ENCODE data around the gene MTFR1L.

MTFR1L gene

GRCh38 chr1:25875856-25876692 is 56.3 kb downstream of the MTFR1L start:
- no peak for DNase-seq (ENCODE audit: low read depth in 2 of 3, low spot score in 2 of 3)

- DNase-seq (ENCODE audit: low read depth in 2 of 3, low spot score in 2 of 3) = no peak
Measured at GRCh38 chr1:25876693-25877077, 56.9 kb downstream of the MTFR1L start.

GRCh38 chr1:25877155-25877554 is 57.4 kb downstream of the MTFR1L start:
- DNase-seq (ENCODE audit: low read depth in 2 of 3, low spot score in 2 of 3) = no peak

GRCh38 chr1:25878690-25879089 is 58.9 kb downstream of the MTFR1L start:
- no peak for DNase-seq (ENCODE audit: low read depth in 2 of 3, low spot score in 2 of 3)

- no peak for DNase-seq (ENCODE audit: low read depth in 2 of 3, low spot score in 2 of 3)
Measured at GRCh38 chr1:25879675-25880074, 59.9 kb downstream of the MTFR1L start.

- DNase-seq (ENCODE audit: low read depth in 2 of 3, low spot score in 2 of 3) = no peak
Measured at GRCh38 chr1:25880518-25880917, 60.8 kb downstream of the MTFR1L start.

- no peak for DNase-seq (ENCODE audit: low read depth in 2 of 3, low spot score in 2 of 3)
Measured at GRCh38 chr1:25881266-25881665, 61.5 kb downstream of the MTFR1L start.

Measured in activated CD8-positive, alpha-beta memory T cell treated with anti-CD3 and anti-CD28 coated beads for 48 hours (primary cell).